ENCODE data around the gene CPT1A. TPM values are rescaled to one million over a fixed set of nuclear protein-coding genes. Genes with fewer than 3 reads are reported as not detected.

CPT1A gene
- total and polyA plus RNA-seq, 9 donors: 9.2 to 15.4 (median 11.9) TPM

DNA sequence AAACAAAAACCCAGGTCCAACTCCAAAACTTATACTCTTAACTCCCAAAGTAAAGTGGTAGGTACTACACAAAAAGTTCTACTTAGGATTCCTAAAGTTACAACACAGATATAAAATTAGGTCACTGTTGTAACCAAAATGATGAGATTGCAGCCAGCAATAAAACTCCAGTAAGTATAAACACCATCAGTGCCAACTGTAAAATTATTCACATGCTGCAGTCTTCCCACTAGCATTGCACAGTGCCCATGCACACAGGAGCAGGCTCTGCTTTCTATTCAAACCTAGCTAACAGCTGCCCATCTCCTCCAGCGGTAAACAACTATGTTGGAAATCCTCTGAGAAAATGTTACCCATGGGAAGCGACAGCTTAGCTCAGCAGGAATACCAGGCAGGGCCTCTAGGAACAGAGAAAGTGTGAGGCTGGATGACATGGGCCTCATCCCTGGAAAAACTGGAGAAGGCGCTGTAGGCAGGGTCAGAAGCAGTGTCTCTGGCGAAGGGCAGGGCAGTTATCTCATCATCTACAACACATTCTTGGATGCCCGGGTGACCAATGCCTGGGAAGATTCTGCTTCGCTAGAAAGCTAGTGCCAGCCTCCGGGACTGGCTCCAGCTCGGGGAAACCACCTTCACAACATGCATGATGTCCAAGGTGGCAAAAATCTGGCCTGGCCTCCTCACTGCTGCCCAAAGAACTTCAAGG, 9.1 kb downstream of the CPT1A start:
- peaks cover 12% of the 10 kb centered on the region for H3K36me3 ChIP-seq (ENCODE audit: control insufficient read depth, insufficient read depth, low read length)
- H3K27ac ChIP-seq (ENCODE audit: low read length): no peak overlapping the region
- no peak overlapping the region for H3K4me3 ChIP-seq (ENCODE audit: low read length)
- 65% methylated on average over 6 of the region's 8 CpGs for WGBS (ENCODE audit: insufficient coverage)
- H3K27me3 ChIP-seq (ENCODE audit: control insufficient read depth, insufficient read depth, low read length): no peaks in the 10 kb centered on the region
- H3K4me1 ChIP-seq (ENCODE audit: control insufficient read depth, insufficient read depth, low read length): peaks cover 30% of the 10 kb centered on the region
- DNase-seq: no peak
- no peaks in the 10 kb centered on the region for H3K9me3 ChIP-seq (replicated peaks; ENCODE audit: control insufficient read depth, low read depth, low read length)

GRCh38 chr11:68831124-68831523, 10.6 kb downstream of the CPT1A start:
- DNase-seq: no peak
- H3K36me3 ChIP-seq (ENCODE audit: control insufficient read depth, insufficient read depth, low read length): peaks cover 11% of the 10 kb centered on the region
- H3K4me3 ChIP-seq (ENCODE audit: low read length): no peak overlapping the region
- no peaks in the 10 kb centered on the region for H3K9me3 ChIP-seq (replicated peaks; ENCODE audit: control insufficient read depth, low read depth, low read length)
- no peak overlapping the region for H3K27ac ChIP-seq (ENCODE audit: low read length)
- H3K27me3 ChIP-seq (ENCODE audit: control insufficient read depth, insufficient read depth, low read length): no peaks in the 10 kb centered on the region
- peaks cover 24% of the 10 kb centered on the region for H3K4me1 ChIP-seq (ENCODE audit: control insufficient read depth, insufficient read depth, low read length)
- 100% methylated on average over 1 of the region's 5 CpGs for WGBS (ENCODE audit: insufficient coverage)

DNA sequence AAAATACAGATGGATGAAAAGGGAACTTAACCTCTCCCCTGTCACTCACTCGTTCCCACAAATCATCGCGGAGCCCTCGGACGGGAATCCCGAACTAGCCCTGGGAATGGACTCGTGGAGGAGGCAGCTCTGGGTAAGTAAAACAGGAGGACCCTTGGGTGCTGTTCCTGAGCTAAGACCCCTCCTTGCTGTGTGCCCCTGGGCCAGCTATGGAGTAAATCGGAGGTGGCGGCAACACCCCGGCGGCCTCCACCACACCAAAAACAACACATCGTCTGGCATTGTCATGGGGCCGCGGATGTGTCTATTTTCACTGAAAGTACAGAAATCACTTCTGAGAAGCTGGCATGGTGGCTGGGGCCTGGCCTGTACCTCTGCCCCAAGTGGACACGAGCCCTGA, 12.1 kb downstream of the CPT1A start:
- peaks cover 9% of the 10 kb centered on the region for H3K36me3 ChIP-seq (ENCODE audit: control insufficient read depth, insufficient read depth, low read length)
- no peaks in the 10 kb centered on the region for H3K9me3 ChIP-seq (replicated peaks; ENCODE audit: control insufficient read depth, low read depth, low read length)
- H3K27ac ChIP-seq (ENCODE audit: low read length): no peak overlapping the region
- DNase-seq: no peak
- peaks cover 17% of the 10 kb centered on the region for H3K4me1 ChIP-seq (ENCODE audit: control insufficient read depth, insufficient read depth, low read length)
- H3K4me3 ChIP-seq (ENCODE audit: low read length): no peak overlapping the region
- 75% methylated on average over 12 of the region's 15 CpGs for WGBS (ENCODE audit: insufficient coverage)
- H3K27me3 ChIP-seq (ENCODE audit: control insufficient read depth, insufficient read depth, low read length): no peaks in the 10 kb centered on the region

GRCh38 chr11:68828957-68829356, 12.8 kb downstream of the CPT1A start:
- no peak for DNase-seq
- H3K27ac ChIP-seq (ENCODE audit: low read length): no peak overlapping the region
- H3K36me3 ChIP-seq (ENCODE audit: control insufficient read depth, insufficient read depth, low read length): peaks cover 9% of the 10 kb centered on the region
- H3K9me3 ChIP-seq (replicated peaks; ENCODE audit: control insufficient read depth, low read depth, low read length): no peaks in the 10 kb centered on the region
- WGBS (ENCODE audit: insufficient coverage): 72% methylated on average over 4 of the region's 12 CpGs
- H3K4me1 ChIP-seq (ENCODE audit: control insufficient read depth, insufficient read depth, low read length): peaks cover 17% of the 10 kb centered on the region
- no peaks in the 10 kb centered on the region for H3K27me3 ChIP-seq (ENCODE audit: control insufficient read depth, insufficient read depth, low read length)
- no peak overlapping the region for H3K4me3 ChIP-seq (ENCODE audit: low read length)

- no peak for DNase-seq
- no peak overlapping the region for H3K27ac ChIP-seq (ENCODE audit: low read length)
- no peak overlapping the region for H3K4me3 ChIP-seq (ENCODE audit: low read length)
- peaks cover 9% of the 10 kb centered on the region for H3K36me3 ChIP-seq (ENCODE audit: control insufficient read depth, insufficient read depth, low read length)
- WGBS (ENCODE audit: insufficient coverage): 54% methylated on average over 15 of the region's 20 CpGs
- peaks cover 17% of the 10 kb centered on the region for H3K4me1 ChIP-seq (ENCODE audit: control insufficient read depth, insufficient read depth, low read length)
- H3K27me3 ChIP-seq (ENCODE audit: control insufficient read depth, insufficient read depth, low read length): no peaks in the 10 kb centered on the region
- H3K9me3 ChIP-seq (replicated peaks; ENCODE audit: control insufficient read depth, low read depth, low read length): no peaks in the 10 kb centered on the region
These were observed 13.4 kb downstream of the CPT1A start for GRCh38 chr11:68828155-68828931.

GRCh38 chr11:68827733-68828132, 14.0 kb downstream of the CPT1A start:
- 76% methylated on average over 8 of the region's 8 CpGs for WGBS (ENCODE audit: insufficient coverage)
- Histone ChIP-seq H3K4me1 (ENCODE audit: control insufficient read depth, insufficient read depth, low read length) (peaks cover 14% of the 10 kb centered on the region), H3K4me3 (ENCODE audit: low read length) (no peak overlapping the region), H3K27ac (ENCODE audit: low read length) (no peak overlapping the region), H3K9me3 (replicated peaks; ENCODE audit: control insufficient read depth, low read depth, low read length) (no peaks in the 10 kb centered on the region), H3K36me3 (ENCODE audit: control insufficient read depth, insufficient read depth, low read length) (peaks cover 9% of the 10 kb centered on the region), H3K27me3 (ENCODE audit: control insufficient read depth, insufficient read depth, low read length) (no peaks in the 10 kb centered on the region)
- no peak for DNase-seq

DNA sequence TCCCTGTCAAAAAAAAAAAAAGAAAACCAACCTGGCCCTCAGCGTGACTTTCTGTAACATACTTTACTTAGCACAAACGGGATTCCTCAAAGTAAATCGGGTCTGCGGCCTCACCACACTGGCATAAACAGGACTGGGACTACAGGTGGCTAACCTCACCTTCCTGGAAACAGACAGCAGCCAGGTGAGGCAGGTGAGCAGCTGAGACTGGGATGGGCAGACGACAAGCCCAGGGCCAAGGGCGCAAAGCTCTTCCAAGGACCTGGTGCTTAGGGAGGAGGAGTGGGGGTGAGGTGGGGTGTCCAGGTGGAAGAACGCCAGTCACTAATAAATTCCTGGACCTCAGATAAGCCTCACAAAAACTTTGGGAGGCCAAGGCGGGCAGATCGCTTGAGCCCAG, 15.0 kb downstream of the CPT1A start:
- no peak overlapping the region for H3K27ac ChIP-seq (ENCODE audit: low read length)
- no peaks in the 10 kb centered on the region for H3K9me3 ChIP-seq (replicated peaks; ENCODE audit: control insufficient read depth, low read depth, low read length)
- H3K4me1 ChIP-seq (ENCODE audit: control insufficient read depth, insufficient read depth, low read length): peaks cover 11% of the 10 kb centered on the region
- H3K36me3 ChIP-seq (ENCODE audit: control insufficient read depth, insufficient read depth, low read length): peaks cover 9% of the 10 kb centered on the region
- no peak overlapping the region for H3K4me3 ChIP-seq (ENCODE audit: low read length)
- no peak for DNase-seq
- WGBS (ENCODE audit: insufficient coverage): 90% methylated on average over 5 of the region's 9 CpGs
- no peaks in the 10 kb centered on the region for H3K27me3 ChIP-seq (ENCODE audit: control insufficient read depth, insufficient read depth, low read length)

GRCh38 chr11:68825571-68825970, 16.1 kb downstream of the CPT1A start:
- Histone ChIP-seq H3K4me1 (ENCODE audit: control insufficient read depth, insufficient read depth, low read length) (peaks cover 11% of the 10 kb centered on the region), H3K9me3 (replicated peaks; ENCODE audit: control insufficient read depth, low read depth, low read length) (no peaks in the 10 kb centered on the region), H3K27me3 (ENCODE audit: control insufficient read depth, insufficient read depth, low read length) (no peaks in the 10 kb centered on the region), H3K27ac (ENCODE audit: low read length) (no peak overlapping the region), H3K36me3 (ENCODE audit: control insufficient read depth, insufficient read depth, low read length) (peaks cover 7% of the 10 kb centered on the region), H3K4me3 (ENCODE audit: low read length) (no peak overlapping the region)
- no peak for DNase-seq
- 44% methylated on average over 4 of the region's 7 CpGs for WGBS (ENCODE audit: insufficient coverage)

- H3K4me3 ChIP-seq (ENCODE audit: low read length): no peak overlapping the region
- WGBS (ENCODE audit: insufficient coverage): 92% methylated on average over 2 of the region's 5 CpGs
- H3K27me3 ChIP-seq (ENCODE audit: control insufficient read depth, insufficient read depth, low read length): no peaks in the 10 kb centered on the region
- no peaks in the 10 kb centered on the region for H3K36me3 ChIP-seq (ENCODE audit: control insufficient read depth, insufficient read depth, low read length)
- DNase-seq: no peak
- no peaks in the 10 kb centered on the region for H3K4me1 ChIP-seq (ENCODE audit: control insufficient read depth, insufficient read depth, low read length)
- H3K27ac ChIP-seq (ENCODE audit: low read length): no peak overlapping the region
- no peaks in the 10 kb centered on the region for H3K9me3 ChIP-seq (replicated peaks; ENCODE audit: control insufficient read depth, low read depth, low read length)
These were observed 19.2 kb downstream of the CPT1A start for GRCh38 chr11:68822546-68822945.

GRCh38 chr11:68821670-68822069, 20.0 kb downstream of the CPT1A start:
- Histone ChIP-seq H3K4me3 (ENCODE audit: low read length) (no peak overlapping the region), H3K27ac (ENCODE audit: low read length) (no peak overlapping the region), H3K4me1 (ENCODE audit: control insufficient read depth, insufficient read depth, low read length) (no peaks in the 10 kb centered on the region), H3K9me3 (replicated peaks; ENCODE audit: control insufficient read depth, low read depth, low read length) (no peaks in the 10 kb centered on the region), H3K36me3 (ENCODE audit: control insufficient read depth, insufficient read depth, low read length) (no peaks in the 10 kb centered on the region), H3K27me3 (ENCODE audit: control insufficient read depth, insufficient read depth, low read length) (no peaks in the 10 kb centered on the region)
- WGBS (ENCODE audit: insufficient coverage): 80% methylated on average over 2 of the region's 4 CpGs
- no peak for DNase-seq
